EL (cell line): ENCODE measurements around the gene CMTM4.

Experiments
- DNase-seq: peaks from one replicate; pipeline ENCODE4 v3.0.0-alpha.2; 2016

Gene CMTM4

DNA sequence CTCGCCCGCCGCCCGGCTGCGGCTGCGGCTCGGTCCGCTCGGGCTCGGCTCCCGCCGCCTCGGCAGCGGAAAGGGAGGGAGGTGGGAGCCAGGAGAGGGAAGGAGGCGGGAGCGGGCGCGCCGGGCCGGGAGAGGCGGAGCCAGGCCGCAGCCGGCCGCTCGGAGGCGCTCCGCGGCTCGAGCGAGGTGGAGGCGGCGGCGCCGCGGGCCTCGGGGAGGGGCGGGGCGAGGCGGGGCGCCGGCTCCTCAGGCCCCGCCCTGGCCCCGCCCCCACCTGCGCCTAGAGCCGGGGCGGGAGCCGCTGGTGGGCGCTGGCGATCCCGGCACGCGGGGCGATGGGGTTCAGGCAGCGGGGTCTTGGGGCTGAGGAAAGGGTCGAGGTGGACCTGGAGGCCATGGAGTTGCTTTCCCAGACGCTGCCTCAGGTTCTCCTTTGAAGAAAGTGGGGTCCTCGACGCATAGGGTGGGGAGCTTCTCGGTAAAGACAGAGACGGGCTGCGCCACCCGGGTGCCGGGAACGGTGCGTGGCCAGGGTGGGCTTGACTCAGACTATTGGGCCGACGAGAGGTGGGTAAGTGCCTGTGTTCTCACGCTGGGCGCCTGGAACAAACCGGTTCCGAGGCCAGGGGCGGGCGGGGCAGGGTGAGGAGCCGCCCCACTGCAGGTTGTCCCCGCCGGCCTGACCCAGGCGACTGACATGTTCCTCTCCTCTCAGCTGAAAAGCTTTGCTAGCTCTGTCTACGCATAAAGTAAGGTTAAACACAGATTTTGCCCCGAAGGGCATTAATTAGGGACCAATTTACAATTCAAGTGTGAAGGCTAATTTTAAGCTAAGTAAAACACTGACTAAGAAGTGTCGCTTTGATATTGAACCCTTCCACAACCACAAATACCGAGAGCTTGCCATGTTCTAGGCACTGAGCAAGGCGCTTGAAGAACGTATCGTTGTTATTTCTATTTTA is at the start of gene CMTM4:
CMTM4 (minus strand) TSS at position 75 of the 962 bp plus-strand sequence. CDS start 218 bp downstream, outside the sequence.
- DNase-seq: peak; percentile 84

DNA sequence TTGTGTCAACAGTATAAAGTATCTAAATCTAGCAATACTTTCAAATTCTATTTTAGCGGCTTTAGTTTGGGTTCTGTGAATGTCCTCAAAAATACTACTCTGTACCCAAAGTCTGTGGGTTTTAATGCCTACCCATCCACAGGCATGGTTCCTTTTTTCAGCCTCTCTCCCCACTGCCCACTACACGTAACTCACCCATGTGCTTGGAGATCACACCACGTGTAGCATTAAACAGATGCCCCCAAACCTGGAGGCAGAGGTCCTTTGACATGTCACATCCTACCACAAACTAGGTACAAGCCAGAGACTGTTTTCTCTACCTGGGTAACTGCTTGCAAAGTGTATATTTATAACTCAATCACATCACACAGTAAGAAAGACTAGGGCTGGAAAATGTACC is 49.5 kb upstream of the CMTM4 start:
- no peak for DNase-seq

DNA sequence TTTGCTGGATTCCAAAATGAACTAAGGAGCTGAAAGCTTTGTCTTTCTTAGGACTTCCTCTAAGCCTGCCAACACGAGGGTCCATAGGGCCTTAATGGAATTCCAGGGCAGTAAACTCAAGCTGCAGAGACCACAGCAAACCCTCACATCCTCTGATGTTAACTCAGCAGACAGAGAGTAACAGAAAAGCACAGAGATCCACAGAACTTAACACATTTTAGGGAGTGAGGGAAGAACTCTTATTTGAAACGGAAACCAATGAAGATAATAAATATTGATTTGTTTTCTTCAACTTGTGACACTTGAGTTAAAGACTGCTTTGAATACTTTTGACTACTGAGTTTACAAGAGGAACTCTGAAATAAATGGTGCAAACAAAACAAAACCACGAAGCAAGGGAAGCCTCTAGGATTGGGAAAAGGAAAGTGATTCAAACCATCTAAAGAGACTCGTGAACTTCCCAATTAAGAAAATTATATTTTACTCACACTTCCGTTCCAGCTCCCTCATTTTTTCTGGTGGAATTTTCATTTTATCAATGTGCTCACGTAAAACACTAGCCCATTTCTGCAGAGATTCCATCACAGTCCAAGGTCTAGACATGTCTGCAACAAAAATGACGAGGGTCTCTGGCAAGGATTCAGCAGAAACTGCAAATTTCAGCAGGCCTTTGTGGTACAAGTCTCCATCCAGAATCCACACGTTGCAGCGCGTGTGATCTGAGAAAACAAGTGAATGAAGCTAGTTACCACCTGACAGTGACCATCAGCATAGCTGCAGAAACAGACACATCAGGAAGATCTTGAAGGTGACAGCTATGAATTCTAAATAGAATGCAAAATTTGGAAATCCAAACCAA is 45.6 kb upstream of the CMTM4 start:
- peak; percentile 50 for DNase-seq

DNA sequence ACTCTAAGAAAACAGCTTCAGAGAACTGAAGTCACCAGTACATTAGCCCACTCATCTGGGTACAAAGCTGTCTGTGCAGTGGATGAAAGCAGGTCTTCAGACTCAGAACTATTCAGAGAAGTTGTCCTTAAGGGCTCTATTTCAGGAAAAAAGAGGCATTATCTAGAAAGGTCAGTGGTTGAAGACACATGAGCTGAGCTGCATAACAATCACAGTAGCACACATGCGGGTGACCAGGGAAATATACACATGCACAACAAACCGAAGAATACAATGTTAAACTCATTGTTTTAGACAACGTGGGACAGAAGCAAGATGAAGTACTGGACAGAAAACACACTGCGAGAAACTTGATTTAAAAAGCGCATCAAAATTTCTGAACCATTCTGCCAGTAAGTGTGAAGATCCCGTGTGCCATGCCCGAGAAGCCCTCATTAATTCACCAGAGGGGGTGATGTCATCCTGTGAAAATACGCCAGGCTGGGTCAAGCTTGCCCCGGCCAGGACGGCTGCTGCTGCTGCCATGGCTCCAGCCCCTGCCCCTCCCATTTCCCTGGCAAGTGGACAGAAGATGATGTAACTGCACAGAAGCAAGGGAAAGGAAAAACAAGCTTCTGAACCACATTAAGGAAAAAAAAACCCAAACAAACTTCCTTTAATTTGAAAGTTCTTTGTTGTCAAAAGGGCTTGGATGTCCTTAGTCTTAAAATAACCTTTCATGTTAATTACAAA is 44.8 kb upstream of the CMTM4 start:
- peak; percentile 95 for DNase-seq

- no peak for DNase-seq
Measured at GRCh38 chr16:66740533-66740932, 44.0 kb upstream of the CMTM4 start.

DNA sequence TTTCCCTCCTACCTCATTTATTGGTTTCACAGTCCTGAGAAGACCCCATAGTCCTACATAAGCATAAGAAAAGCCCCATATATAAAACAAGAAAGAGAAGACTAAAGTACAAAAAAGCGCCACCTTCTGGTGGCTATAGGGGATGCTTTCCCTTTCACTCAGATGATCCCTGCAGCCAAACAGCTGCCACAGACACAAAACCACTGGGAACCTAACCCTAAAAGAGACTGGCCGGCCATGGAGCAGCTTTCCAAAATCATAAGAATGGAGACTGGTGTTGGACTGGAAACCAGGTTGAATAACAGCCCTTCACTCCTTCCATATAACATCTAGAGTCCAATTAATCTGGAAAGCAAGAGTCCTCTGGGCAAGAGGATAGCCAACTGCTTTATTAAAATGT is 43.5 kb upstream of the CMTM4 start:
- peak; percentile 50 for DNase-seq

DNA sequence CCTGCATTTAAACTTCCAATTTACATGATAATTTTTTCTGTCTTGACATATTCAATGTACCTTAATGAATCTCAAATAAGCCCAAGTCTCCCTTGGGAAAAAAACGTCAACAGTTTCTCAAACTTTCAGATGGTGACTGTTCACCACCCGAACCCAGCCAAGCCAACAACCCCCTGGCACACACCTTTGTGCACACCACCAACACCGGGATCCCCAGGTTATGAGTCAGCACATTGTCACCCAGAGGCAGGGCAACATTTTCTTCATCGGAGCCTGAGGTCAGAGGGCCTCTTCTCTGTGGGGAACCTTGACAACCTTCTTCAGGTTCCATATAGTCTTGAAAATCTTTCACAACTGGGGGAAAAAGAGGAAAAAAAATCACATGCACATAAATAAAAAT is 39.3 kb upstream of the CMTM4 start:
- DNase-seq: no peak

- no peak for DNase-seq
Measured at GRCh38 chr16:66731101-66731500, 34.6 kb upstream of the CMTM4 start.

GRCh38 chr16:66728804-66729203 is 32.3 kb upstream of the CMTM4 start:
- DNase-seq: no peak

DNA sequence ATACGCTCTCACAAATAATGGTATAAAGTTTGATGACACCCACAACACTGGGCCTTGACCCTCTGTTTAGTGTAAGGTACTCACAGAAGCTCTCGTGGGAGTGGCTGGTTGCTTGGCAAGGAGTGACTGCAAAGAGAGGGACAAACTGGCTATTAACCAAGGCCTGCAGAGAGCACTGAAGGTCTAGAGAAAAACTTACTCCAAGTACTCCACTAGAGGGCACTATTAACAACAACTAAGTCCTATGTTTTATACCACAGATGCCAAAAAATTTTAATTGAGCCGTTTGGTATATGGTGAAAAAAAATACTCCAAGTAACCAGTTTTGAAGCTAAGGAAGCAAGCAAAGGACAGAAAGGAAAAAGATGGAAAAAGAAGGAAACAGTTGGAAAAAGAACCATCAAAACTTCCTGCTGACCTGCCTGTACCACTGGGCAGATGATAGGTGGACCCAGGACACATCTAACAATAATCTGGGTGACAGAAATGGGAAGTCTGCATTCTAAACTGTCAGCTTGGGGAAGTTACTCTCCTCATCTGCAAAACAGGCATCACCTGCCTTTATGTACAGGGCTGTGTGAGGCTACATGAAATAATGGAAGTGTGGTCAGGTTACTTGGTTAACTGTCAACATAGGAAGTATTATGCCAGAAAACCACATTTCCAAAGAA is 31.7 kb upstream of the CMTM4 start:
- peak; percentile 53 for DNase-seq

DNA sequence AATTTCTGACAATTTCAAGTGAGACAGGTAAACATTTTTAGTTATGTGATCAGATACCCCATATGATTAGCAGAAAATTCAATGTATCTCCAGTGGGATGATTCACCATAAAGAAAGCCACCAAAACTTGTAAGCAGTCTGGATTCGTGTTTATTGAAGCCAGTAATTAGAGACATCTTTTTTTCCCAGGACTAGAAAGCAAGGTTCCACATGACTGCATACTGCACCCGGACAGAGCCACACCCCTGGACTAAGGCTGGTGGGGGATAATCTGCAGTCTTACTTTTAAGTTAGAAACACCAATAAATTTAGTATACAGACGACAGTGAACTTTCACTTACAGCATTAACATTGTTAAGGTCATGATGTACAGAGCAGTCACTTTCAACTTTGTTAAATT is 24.2 kb upstream of the CMTM4 start:
- DNase-seq: peak; percentile 28

- no peak for DNase-seq
Measured at GRCh38 chr16:66719246-66719645, 22.7 kb upstream of the CMTM4 start.

- DNase-seq: peak; percentile 41
Measured at GRCh38 chr16:66717776-66718175, 21.2 kb upstream of the CMTM4 start.

- DNase-seq: peak; percentile 66
Measured at GRCh38 chr16:66717112-66717675, 20.7 kb upstream of the CMTM4 start.

DNA sequence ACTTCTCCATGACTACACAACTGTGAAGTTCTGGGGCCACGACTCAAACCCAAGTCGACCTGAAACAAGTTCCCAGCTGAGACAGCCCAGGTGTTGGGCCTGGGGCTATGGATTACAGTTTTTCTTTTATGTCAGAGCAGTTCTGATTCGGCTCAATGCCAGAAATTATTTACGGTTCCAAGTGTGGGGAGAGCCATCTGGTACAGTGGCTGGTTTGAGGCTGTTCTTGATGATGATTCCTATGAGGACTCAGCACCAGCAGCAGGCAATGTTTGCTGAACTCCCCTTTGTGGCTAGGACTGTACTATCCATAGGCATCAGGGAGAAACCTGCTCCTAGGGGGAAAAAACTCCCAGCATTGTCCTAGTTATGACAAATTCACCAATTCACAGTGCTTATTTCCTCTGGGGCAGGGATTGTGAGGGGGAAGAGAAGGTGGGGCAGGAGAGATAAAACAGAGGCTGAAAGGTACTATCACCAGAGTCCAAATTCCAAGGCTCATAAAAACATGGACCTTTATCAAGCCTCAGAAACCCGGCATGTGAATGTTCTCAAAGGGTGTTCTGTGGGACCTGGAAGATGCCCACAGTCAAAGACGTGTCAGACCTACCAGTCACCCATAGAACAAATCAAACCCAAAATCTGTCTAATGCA is 18.2 kb upstream of the CMTM4 start:
- peak; percentile 33 for DNase-seq

DNA sequence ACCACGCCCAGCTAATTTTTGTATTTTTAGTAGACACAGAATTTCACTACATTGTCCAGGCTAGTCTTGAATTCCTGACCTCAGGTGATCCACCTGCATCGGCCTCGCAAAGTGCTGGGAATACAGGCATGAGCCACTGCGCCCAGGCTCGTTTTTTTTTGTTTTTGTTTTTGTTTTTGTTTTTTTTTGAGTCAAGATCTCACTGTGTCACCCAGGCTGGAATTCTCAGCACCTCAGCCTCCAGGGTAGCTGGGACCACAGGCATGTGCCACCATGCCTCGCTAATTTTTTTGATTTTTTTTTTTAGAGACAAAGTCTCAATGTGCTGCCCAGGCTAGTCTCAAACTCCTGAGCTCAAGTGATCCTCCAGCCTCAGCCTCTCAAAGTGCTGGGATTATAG is 17.5 kb upstream of the CMTM4 start:
- DNase-seq: no peak

DNA sequence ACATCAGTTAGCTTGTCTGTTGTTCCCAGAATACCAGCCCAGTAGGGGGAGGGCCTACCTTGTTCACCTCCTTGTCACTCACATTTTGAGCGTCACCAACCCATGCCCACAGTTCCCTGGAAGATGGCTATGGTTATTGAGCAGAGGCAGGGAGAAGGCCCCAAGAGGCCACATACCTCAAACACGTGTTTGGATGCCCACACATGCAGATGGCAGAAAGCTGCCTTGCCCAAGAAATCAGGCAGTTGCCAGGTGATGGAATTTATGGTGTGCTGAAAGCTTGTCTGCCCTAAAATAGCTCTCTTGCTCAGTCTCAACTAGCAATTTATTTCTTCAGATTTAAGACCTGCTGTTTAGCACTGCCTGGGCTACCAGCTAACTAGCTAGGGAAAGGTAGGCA is 16.5 kb upstream of the CMTM4 start:
- no peak for DNase-seq

DNA sequence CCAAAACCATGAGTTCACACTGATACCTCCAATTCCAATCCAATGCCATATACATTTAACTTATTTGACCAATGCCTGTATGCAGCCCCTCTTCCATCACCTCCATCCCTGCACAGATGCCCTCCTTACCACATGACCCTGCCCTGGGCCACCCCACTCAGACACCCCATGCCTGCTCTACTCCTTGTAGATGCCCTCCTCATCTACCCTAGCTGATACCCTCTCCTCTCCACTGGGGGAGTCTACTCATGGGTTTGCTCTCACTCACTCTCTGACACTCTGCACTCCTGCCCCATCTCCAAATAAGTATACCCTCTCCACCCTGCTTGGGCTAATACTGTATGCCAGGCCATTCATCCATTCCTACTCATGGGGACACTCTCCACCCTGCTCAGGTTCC is 16.0 kb upstream of the CMTM4 start:
- no peak for DNase-seq

- DNase-seq: no peak
Measured at GRCh38 chr16:66711581-66711980, 15.0 kb upstream of the CMTM4 start.

DNA sequence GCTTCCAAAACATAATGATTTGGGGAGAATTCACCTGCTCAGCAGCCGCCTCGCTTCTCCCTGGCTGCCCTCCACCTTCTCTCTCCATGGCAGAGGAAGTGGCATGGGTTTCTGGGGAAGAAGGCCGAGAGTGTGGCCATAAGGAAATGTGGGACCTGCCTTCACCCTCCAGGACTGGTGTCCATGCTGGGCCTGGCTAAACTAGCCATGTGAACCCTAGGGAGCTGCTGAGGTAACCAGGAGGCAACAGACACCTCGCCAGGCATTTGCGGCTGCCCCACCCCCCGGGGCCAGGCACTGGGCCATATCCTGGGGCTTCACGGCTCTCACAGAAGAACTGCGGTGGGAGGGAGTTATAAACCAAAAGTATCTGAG is 9.9 kb upstream of the CMTM4 start:
- DNase-seq: no peak

DNA sequence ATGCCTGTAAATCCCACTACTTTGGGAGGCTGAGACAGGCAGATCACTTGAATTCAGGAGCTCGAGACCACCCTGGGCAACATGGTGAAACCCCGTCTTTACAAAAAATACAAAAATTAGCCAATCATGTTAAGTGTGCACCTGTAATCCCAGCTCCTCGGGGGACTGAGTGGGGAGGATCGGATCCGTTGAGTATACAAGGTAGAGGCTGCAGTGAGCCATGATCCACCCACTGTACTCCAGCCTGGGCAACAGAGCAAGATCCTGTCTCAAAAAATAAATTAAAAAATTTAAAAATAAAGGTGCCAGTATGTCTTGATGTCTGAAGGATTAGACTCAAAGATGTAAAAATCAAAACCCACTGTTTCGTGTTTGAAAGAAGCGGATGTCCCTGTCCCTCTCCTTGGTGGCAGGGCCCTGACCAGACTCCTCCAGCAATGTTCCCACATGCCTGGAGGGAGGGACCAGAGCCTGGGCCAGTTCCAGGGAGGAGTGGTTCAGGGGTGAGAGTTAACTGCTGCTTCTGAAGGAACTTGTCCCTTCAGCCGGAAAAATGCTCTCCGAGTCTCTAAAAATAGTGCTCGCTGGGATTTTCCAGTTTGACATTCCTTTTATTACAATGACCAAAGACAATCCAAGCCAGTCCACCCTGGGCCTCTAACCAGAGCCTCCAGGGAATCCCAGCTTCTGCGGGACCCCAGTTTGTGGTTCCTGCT is 9.4 kb upstream of the CMTM4 start:
- peak; percentile 59 for DNase-seq
